ENCODE results near the gene TBC1D5. TPM values are rescaled to one million over a fixed set of nuclear protein-coding genes. Genes with fewer than 3 reads are reported as not detected.

TBC1D5 gene
- total RNA-seq, 1 donor: 145 TPM

DNA sequence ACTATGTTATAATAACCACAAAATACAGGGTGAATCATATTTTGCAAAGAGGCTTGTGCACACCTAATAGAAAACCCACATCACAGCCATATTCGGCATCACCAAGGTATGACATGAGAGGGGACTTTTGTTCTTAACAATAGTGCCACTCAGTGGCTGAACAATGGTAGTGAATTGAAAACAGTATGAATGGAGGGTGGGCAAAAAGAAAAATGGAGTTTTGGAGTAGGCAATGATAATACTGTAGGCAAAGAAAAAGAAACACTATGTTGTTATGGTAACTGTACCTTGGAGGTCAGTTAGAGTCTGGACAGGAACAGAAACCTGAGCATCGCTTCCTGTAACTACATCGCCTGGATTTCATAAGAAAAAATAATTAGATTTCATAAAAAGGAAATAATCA, 509.0 kb downstream of the TBC1D5 start:
- no peak overlapping the region for H3K4me3 ChIP-seq (ENCODE audit: low read depth, low read length)
- DNase-seq (ENCODE audit: low read depth): peak; percentile 71
- TF ChIP-seq, protein P1, sequence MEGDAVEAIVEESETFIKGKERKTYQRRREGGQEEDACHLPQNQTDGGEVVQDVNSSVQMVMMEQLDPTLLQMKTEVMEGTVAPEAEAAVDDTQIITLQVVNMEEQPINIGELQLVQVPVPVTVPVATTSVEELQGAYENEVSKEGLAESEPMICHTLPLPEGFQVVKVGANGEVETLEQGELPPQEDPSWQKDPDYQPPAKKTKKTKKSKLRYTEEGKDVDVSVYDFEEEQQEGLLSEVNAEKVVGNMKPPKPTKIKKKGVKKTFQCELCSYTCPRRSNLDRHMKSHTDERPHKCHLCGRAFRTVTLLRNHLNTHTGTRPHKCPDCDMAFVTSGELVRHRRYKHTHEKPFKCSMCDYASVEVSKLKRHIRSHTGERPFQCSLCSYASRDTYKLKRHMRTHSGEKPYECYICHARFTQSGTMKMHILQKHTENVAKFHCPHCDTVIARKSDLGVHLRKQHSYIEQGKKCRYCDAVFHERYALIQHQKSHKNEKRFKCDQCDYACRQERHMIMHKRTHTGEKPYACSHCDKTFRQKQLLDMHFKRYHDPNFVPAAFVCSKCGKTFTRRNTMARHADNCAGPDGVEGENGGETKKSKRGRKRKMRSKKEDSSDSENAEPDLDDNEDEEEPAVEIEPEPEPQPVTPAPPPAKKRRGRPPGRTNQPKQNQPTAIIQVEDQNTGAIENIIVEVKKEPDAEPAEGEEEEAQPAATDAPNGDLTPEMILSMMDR (IDR thresholded peaks at IDR 0.05; ENCODE audit: insufficient read depth, low read length): peak; percentile 74

DNA sequence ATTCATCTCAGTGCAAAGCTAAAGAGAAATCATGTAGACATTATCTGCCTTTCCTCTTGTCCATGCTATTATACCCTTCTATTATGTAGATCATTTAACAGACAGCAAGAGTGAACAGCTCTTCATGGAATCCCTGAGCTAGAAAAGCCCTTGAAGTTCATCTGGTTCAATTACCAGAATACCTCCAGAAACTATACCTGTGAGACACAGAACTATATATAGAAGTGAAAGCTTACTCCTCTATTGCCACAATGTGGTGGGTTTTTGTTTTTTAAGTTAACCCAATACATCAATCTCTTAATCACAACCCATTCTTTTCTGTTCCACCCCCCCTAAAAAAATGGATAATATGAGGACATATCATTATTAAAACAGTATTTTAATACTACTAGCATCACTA, 510.0 kb downstream of the TBC1D5 start:
- DNase-seq (ENCODE audit: low read depth): no peak
- no peak overlapping the region for H3K4me3 ChIP-seq (ENCODE audit: low read depth, low read length)
- TF ChIP-seq, protein P1 (IDR thresholded peaks at IDR 0.05; ENCODE audit: insufficient read depth, low read length): no peak

DNA sequence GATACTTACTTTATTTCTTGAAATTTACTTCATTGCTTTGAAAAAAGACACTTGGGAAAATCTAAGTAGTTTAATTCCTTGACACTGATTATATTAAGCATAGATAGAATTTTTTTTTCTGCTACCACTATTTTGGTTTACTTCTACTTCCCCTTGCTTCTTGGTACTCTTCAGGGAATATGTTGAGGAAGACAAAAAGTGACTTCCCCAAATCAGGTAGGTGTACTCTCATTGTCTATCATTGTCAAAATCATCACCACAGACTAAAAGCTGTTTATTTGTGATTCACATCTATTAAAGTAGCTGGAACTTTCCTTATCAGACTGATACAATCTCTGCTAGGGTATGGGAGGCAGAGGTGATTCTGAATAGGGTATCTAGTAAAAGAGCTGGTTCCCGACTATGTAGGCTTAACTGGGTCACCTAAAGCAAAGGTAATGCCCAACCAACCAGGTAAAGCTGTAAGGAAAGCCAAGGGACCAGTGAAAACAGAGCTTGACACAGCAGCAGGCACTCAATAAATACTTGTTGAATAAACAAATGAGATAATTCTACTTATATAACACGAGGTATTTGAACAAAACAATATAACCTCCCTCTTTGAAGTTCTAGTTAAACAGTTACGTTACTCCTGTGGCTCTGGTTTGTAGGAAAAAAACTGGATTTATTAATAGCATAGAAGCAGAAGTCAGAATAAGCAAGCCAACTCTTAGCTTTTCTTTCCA, 510.7 kb downstream of the TBC1D5 start:
- TF ChIP-seq, protein P1 (IDR thresholded peaks at IDR 0.05; ENCODE audit: insufficient read depth, low read length): no peak
- H3K4me3 ChIP-seq (ENCODE audit: low read depth, low read length): no peak overlapping the region
- DNase-seq (ENCODE audit: low read depth): no peak

DNA sequence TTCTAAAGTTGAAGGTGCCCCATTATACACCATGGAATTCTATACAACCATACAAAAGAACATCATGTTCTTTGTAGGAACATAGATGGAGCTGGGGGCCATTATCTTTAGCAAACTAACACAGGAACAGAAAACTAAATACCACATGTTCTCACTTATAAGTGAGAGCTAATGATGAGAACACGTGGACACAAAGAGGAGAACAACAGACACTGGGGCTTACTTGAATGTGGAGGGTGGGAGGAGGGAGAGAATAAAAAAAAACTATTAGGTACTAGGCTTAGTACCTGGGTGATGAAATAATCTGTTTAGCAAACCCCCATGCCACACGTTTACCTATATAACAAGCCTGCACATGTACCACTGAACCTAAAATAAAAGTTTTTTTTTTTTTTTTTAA, 515.0 kb downstream of the TBC1D5 start:
- TF ChIP-seq, protein P1 (IDR thresholded peaks at IDR 0.05; ENCODE audit: insufficient read depth, low read length): no peak
- no peak for DNase-seq (ENCODE audit: low read depth)
- H3K4me3 ChIP-seq (ENCODE audit: low read depth, low read length): no peak overlapping the region

- DNase-seq (ENCODE audit: low read depth): no peak
Measured at GRCh38 chr3:17221529-17221928, 520.9 kb downstream of the TBC1D5 start.

DNA sequence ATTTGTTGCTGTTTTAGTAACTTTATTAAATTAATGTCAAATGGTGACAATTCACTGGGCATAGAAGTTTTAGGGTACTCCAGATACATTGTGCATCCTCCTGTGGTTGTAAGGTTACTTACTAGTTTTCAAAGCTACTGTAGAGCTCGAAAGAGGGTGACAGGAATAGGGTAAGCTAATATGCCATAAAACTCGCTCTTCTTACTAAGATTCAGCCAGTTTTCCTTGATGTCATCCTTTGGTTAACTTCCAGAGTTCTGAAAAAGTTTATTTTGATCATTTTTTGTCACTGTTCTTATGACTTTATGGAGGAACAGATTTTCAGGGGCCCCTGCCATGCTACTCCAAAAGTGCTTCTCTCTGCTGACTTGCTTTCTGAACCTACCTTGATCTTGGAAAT, 522.8 kb downstream of the TBC1D5 start:
- TF ChIP-seq, protein P1 (IDR thresholded peaks at IDR 0.05; ENCODE audit: insufficient read depth, low read length): no peak
- DNase-seq (ENCODE audit: low read depth): no peak
- H3K4me3 ChIP-seq (ENCODE audit: low read depth, low read length): no peak overlapping the region

More at GRCh38 chr3:17221529-17221928, 520.9 kb downstream of the TBC1D5 start:
- H3K4me3 ChIP-seq (ENCODE audit: low read depth, low read length): no peak overlapping the region
- TF ChIP-seq, protein P1 (IDR thresholded peaks at IDR 0.05; ENCODE audit: insufficient read depth, low read length): no peak

DNA sequence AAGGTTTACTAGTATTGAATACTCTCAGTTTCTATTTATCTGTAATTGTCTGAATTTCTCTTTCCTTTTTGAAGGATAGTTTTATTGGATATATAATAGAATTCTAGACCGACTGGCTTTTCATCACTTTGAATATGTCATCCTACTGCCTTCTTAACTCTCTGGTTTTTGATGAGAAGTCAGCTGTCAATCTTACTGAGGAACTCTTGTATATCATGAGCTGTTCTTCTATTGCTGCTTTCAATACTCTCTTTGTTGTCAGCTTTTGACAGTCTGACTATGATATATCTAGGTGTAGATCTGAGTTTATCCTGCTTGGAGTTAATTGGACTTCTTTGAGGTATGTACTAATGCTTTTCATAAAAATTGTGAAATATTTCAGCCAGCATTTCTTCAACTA, 523.8 kb downstream of the TBC1D5 start:
- no peak for DNase-seq (ENCODE audit: low read depth)
- no peak overlapping the region for H3K4me3 ChIP-seq (ENCODE audit: low read depth, low read length)
- TF ChIP-seq, protein P1 (IDR thresholded peaks at IDR 0.05; ENCODE audit: insufficient read depth, low read length): no peak
